Measurements from ENCODE around the gene UCP2. TPM values are rescaled to one million over a fixed set of nuclear protein-coding genes. Genes with fewer than 3 reads are reported as not detected.
"Not testable (repeated sequence)": the region's sequence is repeated elsewhere in the genome, so short reads cannot be mapped to it uniquely, and the experiment has no call there.

Gene UCP2
- total RNA-seq, 2 donors from 2014 or later = 701 to 919 TPM

DNA sequence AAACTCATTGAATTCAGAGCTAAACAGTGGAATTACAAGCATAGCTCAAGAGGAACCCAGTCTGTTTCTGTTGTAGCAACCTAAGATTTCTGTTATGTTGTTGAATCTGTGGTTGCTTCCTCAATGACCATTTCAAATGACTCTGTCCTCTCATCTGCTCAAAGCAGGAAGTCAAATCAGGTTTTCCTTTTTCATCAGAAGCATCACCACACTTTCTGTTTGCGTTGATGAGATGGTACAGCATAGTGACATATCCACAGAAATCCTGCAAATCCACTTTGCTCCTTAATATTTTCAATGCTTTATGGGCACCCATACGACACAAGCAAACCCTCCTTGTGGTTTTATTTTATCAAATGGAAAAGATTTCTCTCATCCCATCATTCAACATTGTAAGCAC is 12.6 kb upstream of the UCP2 start:
- H3K9me3 ChIP-seq (ENCODE audit: control insufficient read depth, low read length, poor library complexity, severe bottlenecking) = no peaks in the 10 kb centered on the region
- Mint-ChIP-seq H3K27ac (peak overlapping the region; percentile 98), H3K36me3 (ENCODE audit: low read depth) (no peaks in the 10 kb centered on the region), H3K27me3 (no peaks in the 10 kb centered on the region), H3K4me1 (peaks cover 48% of the 10 kb centered on the region), H3K4me3 (peak overlapping the region; percentile 86)
- DNase-seq (no peak), ATAC-seq (peak; percentile 76)

DNA sequence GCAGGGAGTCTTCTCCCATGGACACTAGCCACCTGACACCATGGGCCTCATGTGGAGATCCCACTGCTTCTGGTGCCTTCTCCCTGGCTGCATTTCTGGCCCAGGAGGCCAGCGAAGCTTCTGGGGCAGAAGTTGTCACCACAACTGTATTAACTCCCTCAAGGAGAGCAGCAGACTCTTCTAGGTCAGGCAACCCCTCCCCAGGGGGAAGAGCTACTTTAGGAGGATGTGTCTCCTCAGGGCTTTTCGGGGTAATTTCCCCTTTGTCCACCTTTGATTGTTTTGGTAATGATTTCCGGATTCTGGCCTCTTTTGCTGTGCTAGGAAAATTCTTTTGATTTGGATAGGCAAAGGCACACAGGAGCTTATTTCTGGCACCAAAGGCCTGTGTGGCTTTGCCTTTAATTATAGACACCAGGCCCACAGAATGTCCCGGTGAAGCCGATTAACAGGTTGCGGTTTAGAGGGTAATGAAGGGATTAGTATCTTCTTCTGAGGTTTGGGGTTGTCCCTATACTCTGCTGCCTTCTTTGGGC is 8.9 kb upstream of the UCP2 start:
- peaks cover 30% of the 10 kb centered on the region for H3K4me1 Mint-ChIP-seq
- DNase-seq = no peak

DNA sequence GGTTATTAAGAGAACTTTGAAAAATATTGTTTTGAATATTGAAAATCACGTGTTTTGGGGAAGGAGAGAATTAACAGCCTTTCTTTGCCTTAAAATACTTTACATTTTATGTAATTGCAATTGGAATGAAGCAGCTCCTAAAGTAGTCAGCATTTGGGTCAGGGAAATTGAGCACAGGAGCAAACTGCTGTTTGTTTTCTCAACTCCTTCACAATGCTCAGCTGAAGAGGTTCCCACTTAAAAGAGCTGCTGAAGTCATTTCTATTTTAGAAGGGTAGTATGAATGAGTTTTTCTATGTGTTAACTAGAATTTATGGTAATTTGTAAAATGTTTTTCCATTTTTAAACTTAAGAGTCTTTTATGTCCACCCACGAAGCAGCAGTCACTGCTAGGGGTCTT is 8.1 kb upstream of the UCP2 start:
- no peak overlapping the region for H3K4me3 Mint-ChIP-seq
- peaks cover 25% of the 10 kb centered on the region for H3K4me1 Mint-ChIP-seq
- H3K27me3 Mint-ChIP-seq = no peaks in the 10 kb centered on the region
- H3K9me3 ChIP-seq (ENCODE audit: control insufficient read depth, low read length, poor library complexity, severe bottlenecking) = no peaks in the 10 kb centered on the region
- DNase-seq (no peak), ATAC-seq (no peak)
- H3K36me3 Mint-ChIP-seq (ENCODE audit: low read depth) = no peaks in the 10 kb centered on the region
- H3K27ac Mint-ChIP-seq = peak overlapping the region; percentile 98

More for the DNA sequence above, 8.9 kb upstream of the UCP2 start:
- no peaks in the 10 kb centered on the region for H3K9me3 ChIP-seq (ENCODE audit: control insufficient read depth, low read length, poor library complexity, severe bottlenecking)
- peak overlapping the region; percentile 98 for H3K27ac Mint-ChIP-seq
- H3K27me3 Mint-ChIP-seq = no peaks in the 10 kb centered on the region
- no peaks in the 10 kb centered on the region for H3K36me3 Mint-ChIP-seq (ENCODE audit: low read depth)
- no peak for ATAC-seq
- H3K4me3 Mint-ChIP-seq = peak overlapping the region; percentile 33

GRCh38 chr11:73989156-73989555 is 6.5 kb upstream of the UCP2 start:
- Mint-ChIP-seq H3K27me3 (no peaks in the 10 kb centered on the region), H3K4me1 (peaks cover 17% of the 10 kb centered on the region), H3K36me3 (ENCODE audit: low read depth) (no peaks in the 10 kb centered on the region), H3K27ac (no peak overlapping the region), H3K4me3 (no peak overlapping the region)
- DNase-seq = no peak
- ATAC-seq = no peak
- no peaks in the 10 kb centered on the region for H3K9me3 ChIP-seq (ENCODE audit: control insufficient read depth, low read length, poor library complexity, severe bottlenecking)

- Mint-ChIP-seq H3K27ac (peak overlapping the region; percentile 63), H3K36me3 (ENCODE audit: low read depth) (no peaks in the 10 kb centered on the region), H3K27me3 (no peaks in the 10 kb centered on the region), H3K4me3 (no peak overlapping the region), H3K4me1 (peaks cover 25% of the 10 kb centered on the region)
- no peak for ATAC-seq
- no peak for DNase-seq
- no peaks in the 10 kb centered on the region for H3K9me3 ChIP-seq (ENCODE audit: control insufficient read depth, low read length, poor library complexity, severe bottlenecking)
Observed at GRCh38 chr11:73988227-73988626, 5.6 kb upstream of the UCP2 start.

DNA sequence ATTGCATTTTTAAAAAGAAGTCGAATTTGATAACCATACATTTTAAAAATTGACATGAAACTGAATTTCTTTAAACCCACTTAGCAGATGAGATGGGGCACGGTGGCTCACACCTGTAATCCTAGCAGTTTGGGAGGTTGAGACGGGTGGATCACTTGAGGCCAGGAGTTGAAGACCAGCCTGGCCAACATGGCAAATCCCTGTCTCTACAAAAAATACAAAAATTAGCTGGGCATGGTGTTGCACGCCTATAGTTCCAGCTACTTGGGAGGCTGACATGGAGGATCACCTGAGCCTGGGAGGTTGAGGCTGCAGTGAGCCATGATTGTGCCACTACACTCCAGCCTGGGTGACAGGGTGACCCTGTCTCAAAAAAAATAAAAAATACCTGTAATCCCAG is 3.0 kb upstream of the UCP2 start:
- H3K36me3 Mint-ChIP-seq (ENCODE audit: low read depth); H3K27me3 Mint-ChIP-seq; DNase-seq; H3K4me3 Mint-ChIP-seq; ATAC-seq; H3K9me3 ChIP-seq (ENCODE audit: control insufficient read depth, low read length, poor library complexity, severe bottlenecking): not testable (repeated sequence)
- Mint-ChIP-seq H3K27ac (peak overlapping the region; percentile 100), H3K4me1 (peaks cover 25% of the 10 kb centered on the region)

- DNase-seq = no peak
- no peak for ATAC-seq
- H3K4me1 Mint-ChIP-seq = peaks cover 38% of the 10 kb centered on the region
Observed at GRCh38 chr11:73983741-73984538, 1.3 kb upstream of the UCP2 start.

GRCh38 chr11:73982990-73983740 is 522 bp upstream of the UCP2 start:
- H3K9me3 ChIP-seq (ENCODE audit: control insufficient read depth, low read length, poor library complexity, severe bottlenecking) = no peaks in the 10 kb centered on the region
- ATAC-seq (peak; percentile 79), DNase-seq (peak; percentile 86 to 88 (median 88))
- Mint-ChIP-seq H3K27ac (peak overlapping the region; percentile 100), H3K36me3 (ENCODE audit: low read depth) (peaks cover 11% of the 10 kb centered on the region), H3K4me3 (peak overlapping the region; percentile 100), H3K4me1 (peaks cover 42% of the 10 kb centered on the region), H3K27me3 (no peaks in the 10 kb centered on the region)

More at GRCh38 chr11:73983741-73984538, 1.3 kb upstream of the UCP2 start:
- peaks cover 10% of the 10 kb centered on the region for H3K36me3 Mint-ChIP-seq (ENCODE audit: low read depth)
- H3K4me3 Mint-ChIP-seq = peak overlapping the region; percentile 100
- no peaks in the 10 kb centered on the region for H3K9me3 ChIP-seq (ENCODE audit: control insufficient read depth, low read length, poor library complexity, severe bottlenecking)
- no peaks in the 10 kb centered on the region for H3K27me3 Mint-ChIP-seq
- H3K27ac Mint-ChIP-seq = peak overlapping the region; percentile 100

DNA sequence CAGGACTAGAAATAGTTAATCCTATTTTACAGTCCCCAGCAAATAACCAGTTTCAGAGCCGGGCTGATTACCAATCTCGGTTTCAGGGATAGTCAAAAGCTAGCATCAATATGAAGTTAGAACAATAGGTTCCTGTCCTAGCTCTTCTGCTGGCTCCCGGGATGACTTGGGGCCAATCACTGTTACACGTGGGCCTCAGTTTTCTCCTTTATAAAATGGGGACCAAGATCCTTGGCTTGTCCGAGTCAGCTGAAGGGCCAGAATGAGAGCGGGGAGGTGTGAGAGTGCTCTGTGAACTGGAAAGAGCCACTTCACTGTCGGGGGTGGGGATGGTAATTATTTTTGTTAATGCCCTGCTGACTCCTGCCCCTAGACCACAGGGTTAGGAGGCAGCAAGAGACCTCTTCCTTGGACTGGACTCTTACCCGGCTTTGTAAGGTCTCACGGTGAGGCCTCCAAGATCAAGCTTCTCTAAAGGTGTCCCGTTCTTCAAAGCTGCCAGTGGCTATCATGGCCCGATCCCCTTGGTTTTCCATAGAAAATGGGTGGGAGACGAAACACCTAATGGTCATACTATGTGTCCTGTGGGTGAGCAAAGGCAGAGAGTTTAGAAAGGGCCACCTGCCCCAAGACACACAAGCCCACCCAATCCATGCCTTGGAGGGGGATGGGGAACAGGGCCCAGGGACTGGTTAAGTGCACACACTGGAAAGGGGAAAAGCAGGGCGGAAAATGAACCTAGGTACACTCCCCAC is 1.4 kb downstream of the UCP2 start:
- Mint-ChIP-seq H3K4me3 (peak overlapping the region; percentile 100), H3K27ac (peak overlapping the region; percentile 100), H3K36me3 (ENCODE audit: low read depth) (peaks cover 14% of the 10 kb centered on the region), H3K4me1 (peaks cover 51% of the 10 kb centered on the region), H3K27me3 (no peaks in the 10 kb centered on the region)
- no peak for ATAC-seq
- H3K9me3 ChIP-seq (ENCODE audit: control insufficient read depth, low read length, poor library complexity, severe bottlenecking) = no peaks in the 10 kb centered on the region
- peak in 1 of 3 donors; percentile 4 for DNase-seq

DNA sequence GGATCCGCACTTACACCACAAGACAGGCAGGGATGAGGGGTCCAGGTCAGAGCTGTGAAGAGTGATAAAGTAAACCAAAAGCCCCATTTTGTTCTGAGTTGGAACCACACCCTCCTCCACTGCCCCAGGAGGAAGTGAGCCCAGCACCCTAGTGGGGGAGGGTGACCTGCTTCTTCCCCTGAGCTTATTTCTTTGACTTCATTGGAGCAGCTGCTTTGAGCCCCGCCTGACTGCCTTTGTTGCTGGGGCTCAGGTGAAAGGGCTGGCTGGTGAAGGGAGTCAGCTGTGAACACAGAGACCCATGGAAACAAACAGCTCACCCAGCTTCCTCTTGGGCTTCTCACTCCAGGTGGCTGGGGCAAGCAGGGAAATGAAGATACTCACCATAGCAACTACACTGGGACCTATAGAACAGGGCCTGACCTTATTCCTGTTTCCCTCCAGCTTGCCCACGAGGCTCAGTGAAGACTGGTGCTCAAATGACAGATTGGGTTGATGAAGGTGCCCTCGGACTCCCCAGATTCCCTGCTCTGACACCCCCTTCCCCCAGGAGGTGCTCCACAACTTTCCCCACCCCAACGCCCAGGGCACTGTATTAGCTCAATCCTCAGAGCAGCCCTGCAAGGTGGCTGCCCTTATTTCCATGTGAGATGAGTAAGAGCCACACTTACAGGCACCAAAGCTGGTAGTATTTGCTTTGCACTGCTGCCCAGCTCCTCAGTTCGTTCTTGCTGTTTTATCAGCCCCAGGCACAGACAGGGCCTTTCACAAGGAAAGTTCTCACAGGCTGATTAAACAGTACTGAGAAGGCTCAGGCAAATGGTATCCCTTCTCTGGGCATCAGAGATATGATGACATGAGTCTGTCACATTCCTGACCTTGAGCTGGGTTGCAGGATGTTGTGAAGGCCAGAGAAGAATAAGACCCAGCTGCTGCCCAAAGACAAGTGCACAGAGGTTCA is 2.4 kb downstream of the UCP2 start:
- H3K9me3 ChIP-seq (ENCODE audit: control insufficient read depth, low read length, poor library complexity, severe bottlenecking) = no peaks in the 10 kb centered on the region
- peaks cover 60% of the 10 kb centered on the region for H3K4me1 Mint-ChIP-seq
- peaks cover 19% of the 10 kb centered on the region for H3K36me3 Mint-ChIP-seq (ENCODE audit: low read depth)
- peak; percentile 41 to 74 (median 67) for DNase-seq
- H3K27ac Mint-ChIP-seq = peak overlapping the region; percentile 100
- peak overlapping the region; percentile 100 for H3K4me3 Mint-ChIP-seq
- no peaks in the 10 kb centered on the region for H3K27me3 Mint-ChIP-seq
- ATAC-seq = peak; percentile 66

DNA sequence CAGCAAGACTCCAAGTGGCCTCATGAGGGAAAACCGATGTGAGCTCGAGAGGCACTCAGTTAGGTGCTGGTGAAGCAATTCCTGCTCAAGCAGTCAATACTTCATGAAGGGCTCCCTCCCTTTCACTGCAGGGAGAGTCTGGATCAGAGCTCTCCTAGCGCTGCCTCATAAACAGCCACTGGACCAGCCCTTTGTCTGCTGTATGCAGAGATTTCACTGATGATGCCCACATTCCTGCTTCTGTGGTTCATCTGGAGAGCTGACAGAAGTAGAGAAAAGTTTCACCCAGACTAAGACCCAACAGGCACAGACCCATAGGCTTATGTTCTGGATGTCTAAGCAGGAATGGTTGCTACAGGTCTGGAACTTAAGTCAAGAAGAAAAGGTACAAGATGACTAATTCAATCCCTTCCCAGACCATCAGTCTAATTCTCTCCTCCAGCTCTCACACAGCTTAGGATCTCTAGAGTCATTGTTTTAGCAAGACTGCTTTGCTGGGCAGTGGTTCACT is 4.0 kb downstream of the UCP2 start:
- no peak for ATAC-seq
- Mint-ChIP-seq H3K36me3 (ENCODE audit: low read depth) (peaks cover 25% of the 10 kb centered on the region), H3K4me1 (peaks cover 72% of the 10 kb centered on the region), H3K27me3 (no peaks in the 10 kb centered on the region), H3K27ac (peak overlapping the region; percentile 100), H3K4me3 (peak overlapping the region; percentile 100)
- no peaks in the 10 kb centered on the region for H3K9me3 ChIP-seq (ENCODE audit: control insufficient read depth, low read length, poor library complexity, severe bottlenecking)
- no peak for DNase-seq

Measured in T-helper 17 cell (primary cell).